Kidney capillary endothelial cell (primary cell): ENCODE results near the gene FBXO47.
A peak's percentile ranks its signal among the peaks of the same experiment; 100 is the strongest.

Experiments used
- DNase-seq: peaks from one replicate; pipeline ENCODE4 v3.0.0-alpha.2; 2018; ENCODE audit warnings: low spot score

Gene FBXO47

DNA sequence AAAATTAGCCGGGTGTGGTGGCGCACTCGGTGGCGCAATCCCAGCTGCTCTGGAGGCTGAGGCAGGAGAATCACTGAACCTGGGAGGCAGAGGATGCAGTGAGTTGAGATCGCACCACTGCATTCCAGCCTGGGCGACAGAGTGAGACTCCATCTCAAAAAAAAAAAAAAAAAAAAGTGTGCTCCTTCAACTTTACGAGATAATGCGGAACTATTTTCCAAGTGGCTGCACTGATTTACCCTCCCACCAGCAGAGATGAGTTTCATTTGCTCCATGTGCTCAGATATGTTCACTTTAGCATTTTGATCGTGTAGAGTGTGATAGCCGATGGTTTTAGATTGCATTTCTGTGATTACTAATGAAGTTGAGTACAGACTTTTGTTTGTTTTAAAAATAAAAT lies 61.8 kb downstream of the FBXO47 start:
- DNase-seq: no peak

DNA sequence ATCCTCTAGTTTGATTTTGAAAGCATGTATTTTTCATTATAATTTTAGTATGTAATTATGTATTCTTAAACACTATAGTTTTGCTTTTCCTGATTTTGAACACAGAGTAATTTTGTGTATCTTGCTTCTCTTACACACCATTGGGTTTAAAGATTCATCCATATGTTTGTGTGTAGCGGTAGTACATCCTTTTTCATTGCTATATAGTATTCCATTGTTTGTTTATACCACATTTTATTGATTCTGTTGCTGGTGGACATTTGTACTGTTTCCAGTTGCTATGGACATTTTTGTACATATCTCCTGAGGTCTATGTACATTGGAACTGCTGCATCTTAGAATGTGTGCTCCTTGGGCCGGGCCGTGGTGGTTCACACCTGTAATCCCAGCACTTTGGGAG lies 62.3 kb downstream of the FBXO47 start:
- DNase-seq: no peak

DNA sequence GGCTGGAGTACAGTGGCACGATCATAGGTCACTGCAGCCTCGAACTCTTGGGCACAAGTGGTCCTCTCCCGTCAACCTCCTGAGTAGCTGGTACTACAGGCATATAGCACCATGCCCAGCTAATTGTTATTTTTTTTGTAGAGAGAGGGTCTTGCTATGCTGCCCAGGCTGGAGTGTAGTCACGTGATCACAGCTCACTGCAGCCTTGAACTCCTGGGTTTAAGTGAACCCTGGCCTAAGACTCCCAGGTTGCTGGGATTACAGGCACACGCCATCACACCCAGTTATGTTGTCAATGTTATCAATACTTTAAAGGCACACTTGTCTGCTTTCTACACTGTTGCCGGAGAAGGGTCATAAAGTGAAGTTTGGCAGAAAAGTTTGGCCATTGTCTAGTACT lies 63.8 kb downstream of the FBXO47 start:
- DNase-seq: no peak

DNA sequence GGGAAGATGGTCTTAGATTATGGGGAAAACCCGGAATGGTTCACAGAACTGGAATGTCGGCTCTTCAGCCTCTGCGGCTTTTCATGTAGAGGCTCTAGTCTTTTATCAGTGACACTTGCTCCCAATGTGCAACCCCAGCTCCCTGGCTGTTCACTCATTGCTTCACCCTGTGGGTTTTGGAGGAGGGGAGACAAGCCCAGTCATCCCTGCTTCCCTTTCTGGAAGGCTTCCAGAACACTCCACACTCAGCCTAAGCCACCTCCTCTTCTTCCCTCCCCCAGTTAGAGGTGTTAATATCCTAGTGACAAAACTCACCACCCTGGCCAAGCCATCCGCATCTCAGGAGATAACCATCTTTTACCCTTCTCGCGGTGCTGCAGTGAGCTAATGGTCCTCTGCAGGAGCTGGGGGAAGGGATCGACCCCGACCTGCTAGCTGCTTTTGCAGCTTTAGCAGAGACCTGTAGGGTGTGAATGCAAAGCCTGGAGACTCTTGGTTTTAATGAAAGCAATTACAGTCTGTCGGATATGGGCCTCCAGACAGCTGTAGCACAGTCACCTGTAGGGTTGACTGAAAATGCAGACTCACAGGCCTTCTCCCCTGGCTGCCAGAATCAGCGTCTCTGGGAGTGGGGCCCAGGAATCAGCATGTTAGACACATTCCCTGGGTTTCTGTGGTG lies 66.1 kb downstream of the FBXO47 start:
- DNase-seq: peak; percentile 78

DNA sequence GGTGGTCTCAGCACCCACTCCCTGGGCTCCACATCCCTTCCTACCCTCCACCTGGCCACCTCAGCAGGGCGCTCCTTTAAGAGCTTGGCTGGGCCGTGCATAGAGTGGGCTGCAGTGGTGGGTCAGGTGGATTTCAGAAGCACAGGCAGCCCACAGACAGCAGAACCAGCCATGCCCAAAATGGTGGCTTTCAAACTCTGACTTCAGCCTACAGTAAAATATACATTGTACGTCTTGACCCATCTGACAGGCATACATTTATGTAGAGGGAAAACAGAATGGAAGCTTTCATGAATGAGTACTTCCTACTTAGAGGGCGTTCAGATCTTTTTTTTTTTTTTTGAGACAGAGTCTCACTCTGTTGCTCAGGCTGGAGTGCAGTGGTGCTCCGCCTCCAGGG lies 67.8 kb downstream of the FBXO47 start:
- no peak for DNase-seq

DNA sequence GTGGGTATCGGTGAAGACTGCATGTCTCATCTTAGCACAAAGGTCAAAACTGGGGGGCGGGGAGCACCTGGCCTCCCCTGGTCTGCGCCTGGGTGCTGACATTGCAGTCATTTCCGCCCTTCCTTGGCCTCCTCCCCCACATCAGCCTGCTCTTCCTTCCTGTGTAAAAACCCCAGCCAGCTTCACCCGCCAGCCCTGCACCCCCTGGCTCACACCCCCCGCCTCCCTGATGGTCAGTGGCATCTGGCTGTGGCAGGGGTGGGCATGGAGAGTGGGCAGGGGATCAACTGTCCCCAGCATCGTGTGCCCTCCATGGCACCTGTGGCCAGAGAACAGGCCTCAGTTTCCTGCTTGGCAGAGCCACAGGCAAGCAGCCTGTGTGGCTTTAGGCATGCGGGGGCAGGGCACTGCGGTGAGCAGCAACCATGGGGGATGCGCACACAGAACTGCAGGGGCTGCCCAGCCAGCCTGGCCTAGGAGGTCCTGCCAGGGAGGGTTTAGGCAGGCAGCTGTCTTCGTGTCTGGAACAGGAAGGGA lies 68.3 kb downstream of the FBXO47 start:
- peak; percentile 85 for DNase-seq

DNA sequence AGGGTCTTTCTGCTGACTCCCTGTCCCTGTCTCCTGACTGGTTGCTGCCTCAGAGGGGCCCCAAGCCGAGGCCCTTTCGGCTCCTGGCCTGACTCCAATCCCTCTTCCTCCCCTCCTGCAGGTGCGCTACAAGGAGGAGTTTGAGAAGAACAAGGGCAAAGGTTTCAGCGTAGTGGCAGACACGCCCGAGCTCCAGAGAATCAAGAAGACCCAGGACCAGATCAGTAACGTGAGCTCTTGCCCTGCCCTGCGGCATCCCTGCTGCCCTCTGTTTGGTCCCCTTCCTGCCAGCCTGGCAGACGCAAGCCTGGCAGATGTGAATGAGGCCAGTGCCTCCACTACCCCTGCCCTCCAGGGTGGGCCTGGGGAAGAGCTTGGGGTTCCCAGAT lies 68.9 kb downstream of the FBXO47 start:
- DNase-seq: no peak

DNA sequence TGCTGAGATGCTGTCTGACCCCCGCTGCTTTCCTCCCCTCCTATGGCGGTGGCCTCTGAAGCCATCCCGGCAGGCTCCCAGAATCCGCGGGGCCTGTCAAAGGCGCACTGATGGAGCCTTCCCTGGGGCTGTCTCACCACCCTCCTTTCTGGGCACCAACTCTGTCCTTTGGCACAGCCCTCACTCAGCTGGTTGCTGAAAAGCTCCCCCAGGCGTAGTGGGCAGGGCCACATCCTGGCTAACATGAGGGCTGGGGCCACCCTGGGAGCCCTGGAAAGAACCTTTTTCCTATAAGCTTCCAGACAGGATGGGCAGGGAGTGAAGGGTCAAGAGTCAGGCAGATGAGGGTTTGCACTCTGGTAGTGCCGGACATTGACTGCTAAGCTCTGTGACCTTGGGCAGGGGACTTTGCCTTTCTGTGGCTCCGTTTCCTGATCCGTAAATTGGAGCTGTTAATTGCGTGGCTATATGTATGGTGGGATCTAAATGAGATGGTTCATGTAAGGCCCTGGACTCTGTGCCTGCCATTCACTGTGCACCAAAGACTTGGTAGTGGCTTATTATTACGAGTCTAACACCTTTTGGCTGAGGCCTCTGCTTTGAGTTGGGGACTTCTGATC lies 69.4 kb downstream of the FBXO47 start:
- DNase-seq: no peak

DNA sequence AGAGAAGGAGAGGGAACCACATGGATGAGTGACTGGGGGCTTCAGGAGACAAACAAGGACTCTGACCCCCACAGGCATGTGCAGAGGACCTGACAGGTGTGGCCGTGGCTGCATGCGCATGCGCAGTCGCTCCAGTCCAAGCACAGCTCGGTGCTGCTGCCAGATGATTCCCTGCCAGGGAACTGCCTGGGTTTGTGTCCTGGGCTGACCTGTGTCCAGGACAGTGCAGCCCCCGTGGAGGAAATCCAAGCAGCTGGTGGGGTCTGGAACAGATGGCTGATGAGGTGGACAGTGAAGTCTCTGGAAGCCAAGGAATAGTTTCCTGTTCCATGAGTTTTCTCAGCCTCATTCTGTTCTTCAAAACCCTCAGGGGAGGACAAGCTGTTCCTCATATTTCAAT lies 70.0 kb downstream of the FBXO47 start:
- no peak for DNase-seq

DNA sequence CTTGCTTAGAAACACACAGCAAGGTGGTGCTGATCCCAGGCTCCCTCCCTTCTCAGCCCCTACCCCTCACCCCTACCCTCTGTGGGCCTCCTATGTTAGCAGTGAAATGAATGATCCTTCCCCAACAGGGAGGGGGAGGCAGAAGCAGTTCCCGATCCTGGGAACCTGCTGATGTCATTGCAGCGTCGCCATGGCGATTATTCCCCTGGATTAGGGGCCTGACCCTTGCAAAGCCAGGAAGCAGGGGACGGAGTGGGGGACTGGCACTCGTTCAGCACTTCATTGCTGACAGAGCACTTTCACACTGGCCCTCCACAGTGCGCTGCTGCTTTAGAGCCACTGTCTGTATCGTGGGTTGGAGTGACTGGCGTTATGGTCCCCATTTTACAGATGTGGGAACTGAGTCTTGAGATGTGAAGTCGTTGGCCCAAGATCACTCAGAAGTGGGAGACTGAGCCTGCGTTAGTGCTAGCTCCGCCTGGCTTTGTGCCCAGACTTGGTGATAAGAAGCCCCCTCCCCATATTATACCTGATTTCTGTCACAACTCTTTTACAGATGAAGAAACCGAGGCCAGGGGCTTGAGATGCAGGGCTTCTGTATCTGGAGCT lies 70.8 kb downstream of the FBXO47 start:
- no peak for DNase-seq

DNA sequence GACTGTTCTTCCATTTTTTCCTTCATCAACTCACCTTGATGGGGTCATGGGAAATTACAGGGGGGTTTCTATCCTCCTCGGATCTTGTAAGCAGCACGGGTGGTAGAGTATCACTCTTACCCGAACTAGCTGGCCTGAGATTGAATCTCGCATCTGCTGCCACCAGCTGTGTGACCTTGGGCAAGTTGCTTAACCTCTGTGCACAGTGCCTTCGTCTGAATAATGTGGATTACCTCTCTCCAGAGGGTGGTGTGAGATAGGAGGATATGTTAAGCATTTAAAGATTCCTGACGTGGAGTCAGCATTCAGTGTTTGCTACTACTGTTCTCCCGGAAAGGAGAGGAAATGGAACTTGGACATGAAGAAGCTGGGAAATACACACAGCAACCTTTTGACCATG lies 72.9 kb downstream of the FBXO47 start:
- no peak for DNase-seq

DNA sequence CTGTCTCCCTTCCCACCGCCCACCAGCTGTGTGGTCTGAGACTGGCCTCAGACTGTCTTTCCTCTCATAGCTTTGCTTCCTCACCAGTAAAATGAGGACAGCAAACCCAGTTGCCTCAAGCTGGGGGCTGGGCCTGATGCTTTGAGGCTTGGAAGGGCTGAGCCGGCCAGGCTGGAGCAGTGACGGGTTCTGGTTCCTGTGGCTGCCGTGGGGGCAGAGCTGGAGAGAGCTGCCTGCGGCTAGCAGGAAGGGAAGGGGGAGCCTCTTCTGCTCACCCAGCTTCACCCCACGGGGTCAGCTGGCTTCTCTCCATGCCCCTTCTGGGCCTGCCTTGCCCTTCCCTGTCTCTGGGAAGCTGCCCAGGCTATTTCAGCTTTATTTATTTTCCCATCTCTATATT lies 73.6 kb downstream of the FBXO47 start:
- DNase-seq: peak; percentile 21

DNA sequence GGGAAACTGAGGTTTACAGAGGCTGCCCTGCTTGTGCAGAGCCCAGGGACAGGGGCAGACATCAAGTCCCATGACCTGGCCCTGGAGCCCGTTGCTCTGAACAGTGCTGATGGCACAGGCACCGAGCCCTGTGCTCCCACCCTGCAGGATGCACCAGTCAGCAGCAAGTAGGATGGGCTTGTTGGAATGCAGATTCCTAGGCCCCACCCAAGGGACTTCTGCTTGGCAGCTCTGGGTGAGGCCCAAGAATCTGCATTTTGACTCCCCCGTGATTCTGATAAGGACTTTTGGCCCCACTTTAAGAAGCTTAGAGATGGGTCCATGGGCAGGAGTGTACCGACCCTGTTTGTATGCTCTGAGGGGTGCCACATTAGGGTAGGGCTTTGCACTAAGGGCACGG lies 74.1 kb downstream of the FBXO47 start:
- DNase-seq: no peak

DNA sequence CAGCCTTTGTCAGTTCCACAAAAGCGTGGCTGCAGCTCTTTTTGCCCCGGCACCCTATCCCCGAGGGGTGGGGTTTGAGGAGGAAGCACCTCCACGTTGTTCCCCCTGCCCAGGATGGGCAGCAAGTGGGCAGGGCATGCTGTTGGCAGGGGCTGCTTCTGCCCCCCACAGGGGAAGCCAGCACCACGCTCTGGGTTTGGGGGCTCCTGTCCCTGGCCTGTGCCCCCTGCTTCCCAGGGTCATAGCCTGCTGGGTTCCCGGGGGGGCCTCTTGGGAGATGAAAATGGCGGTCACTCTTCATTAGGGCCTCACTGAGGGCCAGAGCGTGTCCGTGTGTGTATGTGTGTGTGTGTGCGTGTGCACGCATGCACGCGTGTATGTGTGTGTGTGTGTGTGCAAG lies 74.6 kb downstream of the FBXO47 start:
- no peak for DNase-seq

DNA sequence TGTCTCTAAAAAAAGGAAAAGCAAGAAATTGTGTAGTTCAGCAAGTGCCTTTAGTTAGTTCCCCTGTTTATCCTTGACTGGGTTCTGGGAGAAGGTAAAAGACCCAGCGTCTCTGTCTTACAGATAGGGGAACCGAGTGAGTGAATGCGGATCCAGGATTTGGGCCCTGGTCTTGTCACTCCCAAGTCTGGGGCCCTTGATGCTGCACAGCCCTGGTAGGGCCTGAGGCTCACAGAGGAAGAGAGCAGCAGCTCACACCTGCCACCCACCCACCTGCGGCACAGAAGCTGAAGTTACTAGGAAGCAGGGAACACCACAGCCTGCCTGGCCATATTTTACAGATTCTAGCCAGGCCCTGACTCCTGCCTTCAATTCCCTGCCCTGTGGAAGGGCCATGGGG lies 75.1 kb downstream of the FBXO47 start:
- no peak for DNase-seq

DNA sequence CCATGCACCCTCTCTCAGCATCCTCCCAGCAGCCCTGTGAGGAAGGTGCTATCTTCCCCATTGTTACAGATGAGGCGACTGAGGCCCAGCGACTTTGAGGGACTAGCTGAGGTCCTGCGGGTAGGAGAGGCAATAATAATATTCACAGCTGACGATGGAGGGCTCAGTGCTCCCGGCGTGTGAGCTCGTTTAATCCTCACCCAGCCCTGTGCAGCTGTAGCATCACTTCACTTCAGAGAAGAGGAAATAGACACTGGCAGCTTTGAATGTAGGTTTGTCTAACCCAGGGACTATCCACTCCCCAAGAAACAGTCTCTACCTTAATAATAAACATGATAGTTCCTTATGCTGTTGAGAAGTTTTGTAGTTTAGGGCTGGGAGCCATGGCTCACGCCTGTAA lies 75.8 kb downstream of the FBXO47 start:
- DNase-seq: no peak

DNA sequence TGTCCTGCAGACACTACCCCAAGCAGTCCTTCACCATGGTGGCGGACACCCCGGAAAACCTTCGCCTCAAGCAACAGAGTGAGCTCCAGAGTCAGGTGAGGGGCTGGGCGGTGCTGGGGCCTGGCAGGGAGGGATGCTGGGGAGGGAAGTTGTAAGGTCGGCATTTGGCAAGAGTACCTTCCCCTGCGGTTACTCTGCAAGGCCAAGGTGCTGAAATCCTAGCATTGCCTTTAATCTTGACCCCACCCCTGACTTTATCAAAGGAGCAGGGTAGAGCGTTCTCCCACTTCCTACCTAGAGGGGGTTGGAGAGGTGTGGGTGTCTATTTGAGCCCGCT lies 76.8 kb downstream of the FBXO47 start:
- no peak for DNase-seq

DNA sequence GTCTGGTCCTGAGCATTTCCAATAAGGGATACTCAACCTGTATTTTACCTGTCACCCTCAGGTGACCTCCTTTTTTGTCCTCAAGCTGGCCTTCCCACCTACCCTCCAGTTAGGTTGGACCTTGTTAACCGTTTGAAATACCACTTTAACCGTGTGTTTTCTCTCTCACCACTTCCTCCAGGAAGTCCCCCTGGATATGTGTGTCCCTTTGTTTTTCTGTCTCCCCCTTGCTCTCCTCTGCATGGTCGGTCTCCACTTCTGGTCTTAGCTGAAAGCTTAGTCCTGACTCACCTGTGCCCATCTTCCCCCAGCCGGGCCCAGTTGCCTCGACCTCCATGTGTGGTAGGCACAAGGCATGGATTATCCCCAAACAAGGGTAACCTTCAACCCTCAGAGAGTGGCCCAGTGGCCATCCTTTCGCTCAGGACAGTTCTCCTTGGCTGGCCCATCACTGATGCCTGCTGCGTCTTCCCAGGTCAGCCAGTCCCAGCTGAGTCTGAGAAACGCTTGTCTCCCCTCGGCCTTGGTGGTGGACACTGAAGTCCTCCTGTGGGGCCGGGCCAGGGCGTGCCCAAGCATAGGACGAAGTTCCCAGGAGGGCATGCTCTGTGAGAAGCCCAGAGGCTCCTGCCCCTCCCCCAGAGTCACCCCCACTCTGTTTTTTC lies 77.3 kb downstream of the FBXO47 start:
- DNase-seq: no peak

DNA sequence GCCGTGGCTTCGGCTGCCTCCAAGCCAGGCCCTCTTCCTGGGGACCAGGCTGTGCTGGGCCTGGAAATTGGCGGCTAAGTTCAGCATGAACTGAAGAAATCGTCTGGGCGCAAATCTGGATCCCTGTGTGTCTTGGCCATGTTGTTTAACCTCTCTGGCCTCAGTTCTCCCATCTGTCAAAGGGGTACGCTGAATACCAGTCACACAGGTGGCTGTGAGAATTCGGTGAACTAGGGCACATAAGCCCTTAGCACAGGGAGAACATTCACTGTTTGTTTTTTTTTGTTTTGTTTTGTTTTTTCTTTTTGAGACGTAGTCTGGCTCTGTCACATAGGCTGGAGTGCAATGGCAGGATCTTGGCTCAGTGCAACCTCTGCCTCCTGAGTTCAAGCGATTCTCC lies 78.4 kb downstream of the FBXO47 start:
- no peak for DNase-seq

DNA sequence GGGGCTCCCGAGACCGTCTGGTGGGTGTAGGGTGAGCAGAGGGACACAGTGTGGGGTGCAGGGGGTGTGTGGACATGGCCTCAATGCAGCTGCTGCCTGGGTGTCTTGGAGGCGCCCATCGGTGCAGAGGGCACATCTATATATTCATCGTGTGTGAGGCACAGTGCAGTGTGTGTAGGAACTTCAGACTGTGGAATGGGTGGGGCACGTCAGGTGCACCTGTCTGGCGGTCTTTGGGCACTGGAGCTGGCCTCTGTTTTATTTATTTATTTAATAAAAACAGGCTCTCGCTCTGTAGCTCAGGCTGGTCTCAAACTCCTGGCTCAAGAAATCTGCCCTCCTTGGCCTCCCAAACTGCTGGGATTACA lies 80.6 kb downstream of the FBXO47 start:
- no peak for DNase-seq
